ENCODE measurements around the gene NIF3L1. TPM values are rescaled to one million over a fixed set of nuclear protein-coding genes. Genes with fewer than 3 reads are reported as not detected.

The NIF3L1 gene
- total and polyA plus RNA-seq, 2 of the 8 experiments (the other 6 are each of a cell fraction or from before 2014, with no cell fraction given), result 63.4 to 126 TPM

DNA sequence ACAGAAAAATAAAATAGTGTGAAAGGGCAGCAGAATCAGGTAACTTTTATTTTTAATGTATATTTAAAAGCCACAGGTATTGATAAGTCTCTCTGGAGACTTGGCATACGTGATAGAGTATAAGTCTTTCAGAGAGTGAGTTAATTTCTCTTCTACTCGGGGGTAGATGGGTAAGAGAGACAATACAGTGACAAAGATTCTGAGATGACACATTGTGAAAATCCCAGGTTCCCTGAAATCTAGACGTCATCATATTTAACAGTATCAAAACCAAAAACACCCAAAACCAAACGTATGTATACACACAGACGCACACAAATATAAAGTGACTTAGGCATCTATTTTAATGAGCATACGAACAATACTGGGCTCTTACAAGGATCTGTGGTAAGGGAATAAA, 33.3 kb downstream of the NIF3L1 start:
- Histone ChIP-seq H3K23me2 (ENCODE audit: low read depth, low read length) (no peaks in the 10 kb centered on the region), H2AK5ac (ENCODE audit: low read depth, low read length) (no peak overlapping the region), H3K27me3 (replicated peaks in 1 of 4; ENCODE audit: control insufficient read depth in 3 of 4, extremely low read depth in 1 of 4, insufficient read depth in 3 of 4, low read length in 3 of 4) (no peaks in the 10 kb centered on the region), H2AFZ (ENCODE audit: low read length) (no peak overlapping the region), H2BK5ac (ENCODE audit: low read depth, low read length) (no peak overlapping the region), H3K4me2 (ENCODE audit: insufficient read depth in 1 of 2, low read depth in 2 of 2, low read length in 2 of 2) (no peak overlapping the region), H3K18ac (ENCODE audit: extremely low read depth, low read length) (no peak overlapping the region), H3K9ac (replicated peaks in 1 of 4; ENCODE audit: extremely low read depth in 1 of 4, low read depth in 3 of 4, low read length in 3 of 4) (no peak overlapping the region), H3K23ac (ENCODE audit: insufficient read length) (no peak overlapping the region), H3K27ac (ENCODE audit: low read depth, low read length) (no peak overlapping the region), H2BK12ac (ENCODE audit: low read depth, low read length) (no peak overlapping the region), H2BK120ac (replicated peaks; ENCODE audit: low read depth, low read length) (no peak overlapping the region), H2BK15ac (ENCODE audit: low read length) (no peak overlapping the region), H2BK20ac (ENCODE audit: low read length) (no peak overlapping the region), H3K9me3 (ENCODE audit: insufficient read depth in 2 of 2, low read depth in 1 of 2, low read length in 1 of 2) (no peaks in the 10 kb centered on the region), H3K4ac (replicated peaks; ENCODE audit: insufficient read length, low read depth, low read length) (no peak overlapping the region), H3K14ac (ENCODE audit: insufficient read length) (no peak overlapping the region), H3K56ac (replicated peaks; ENCODE audit: insufficient read length, low read depth, low read length) (no peak overlapping the region), H4K20me1 (replicated peaks in 1 of 2; ENCODE audit: control insufficient read depth in 1 of 2, insufficient read depth in 2 of 2, low read length in 2 of 2) (peaks cover 0 to 2% of the 10 kb centered on the region in 2 experiments), H4K91ac (replicated peaks; ENCODE audit: insufficient read length, low read length) (no peak overlapping the region), H3K79me1 (ENCODE audit: low read depth, low read length) (no peaks in the 10 kb centered on the region), H3K4me3 (ENCODE audit: extremely low read depth in 1 of 4, insufficient read depth in 2 of 4, low read depth in 3 of 4, low read length in 4 of 4) (no peak overlapping the region), H4K5ac (ENCODE audit: insufficient read length, low read depth, low read length) (no peak overlapping the region), H3K36me3 (ENCODE audit: control insufficient read depth in 2 of 4, insufficient read depth in 4 of 4, low read length in 3 of 4) (peaks cover 8 to 64% (median 42%) of the 10 kb centered on the region in 4 experiments), H3K79me2 (ENCODE audit: control insufficient read depth in 1 of 2, insufficient read depth in 2 of 2, low read length in 2 of 2) (no peaks in the 10 kb centered on the region), H3K4me1 (replicated peaks in 1 of 4; ENCODE audit: control insufficient read depth in 3 of 4, insufficient read depth in 4 of 4, low read length in 3 of 4) (no peaks in the 10 kb centered on the region), H4K8ac (ENCODE audit: extremely low read depth, insufficient read depth, low read length) (no peak overlapping the region)
- FAIRE-seq (no peak), DNase-seq (ENCODE audit: low read depth in 1 of 2, low spot score in 2 of 2) (no peak)
- 94% methylated on average over 6 of the region's 6 CpGs; no CpG with 5 or more reads in 1 of the 2 experiments for WGBS, 2 experiments (ENCODE audit: extremely low coverage in 1 of 2, insufficient coverage in 1 of 2, insufficient read length in 1 of 2, insufficient replicate concordance in 2 of 2, low coverage in 1 of 2, low lambda C conversion rate in 2 of 2, missing lambda C conversion rate in 1 of 2)
- TF ChIP-seq TEAD4 (IDR thresholded peaks at IDR 0.05; ENCODE audit: low read depth, low read length), result no peak
- TF ChIP-seq TAF7 (optimal IDR thresholded peaks at IDR 0.05; ENCODE audit: borderline replicate concordance, low read depth, low read length), result no peak
- no peak for TF ChIP-seq SRF (IDR thresholded peaks at IDR 0.05; ENCODE audit: low read depth, low read length)
- no peak for TF ChIP-seq CBX5 (IDR thresholded peaks at IDR 0.05; ENCODE audit: low read depth, low read length)
- no peak for TF ChIP-seq CBX8 (IDR thresholded peaks at IDR 0.05; ENCODE audit: borderline replicate concordance, low read depth, low read length)
- TF ChIP-seq YY1 (IDR thresholded peaks at IDR 0.05; ENCODE audit: low read depth, low read length), result no peak
- CTCF ChIA-PET (ENCODE audit: partially characterized antibody), result interaction anchor here (1.2 to 1.4 kb wide), 2 partner anchors 16 to 18 kb away, joined by 3 to 5 read pairs; no protein-coding TSS in a partner anchor
- POLR2A ChIA-PET (ENCODE audit: partially characterized antibody), result interaction anchor here (1.4 kb wide), 1 partner anchor 10 kb away, joined by 6 read pairs; no protein-coding TSS in a partner anchor
